CD14-positive monocyte (primary cell): ENCODE data around the gene CA10. TPM values are rescaled to one million over a fixed set of nuclear protein-coding genes. Genes with fewer than 3 reads are reported as not detected.

Source experiments
- DNase-seq, 3 donors: peaks; one replicate each; pipeline ENCODE4 v3.0.0-alpha.2; 2011 to 2022
- H2AFZ ChIP-seq: 2 replicates; pipeline ENCODE4 v1.6.0; 2012; ENCODE audit warnings: mild to moderate bottlenecking, low read depth, low read length, inconsistent platforms; ENCODE audit not compliant: insufficient read depth, poor library complexity, severe bottlenecking
- H3K27ac ChIP-seq, 2 donors: 1 replicate in 1 of 2; 2 replicates in 1 of 2; pipeline ENCODE4 v1.5.1; 2012 to 2013; ENCODE audit warnings: low read length in 2 of 2, control low read depth in 1 of 2, inconsistent platforms in 1 of 2, low read depth in 1 of 2, mild to moderate bottlenecking in 1 of 2
- H3K27me3 ChIP-seq, 2 donors: one replicate each; pipeline versions ENCODE4 v1.6.0 to v1.6.1; 2011 to 2013; ENCODE audit warnings: low read length in 2 of 2; ENCODE audit not compliant: control insufficient read depth in 2 of 2, insufficient read depth in 2 of 2
- H3K36me3 ChIP-seq, 2 donors: replicated peaks in 1 of 2; 1 replicate in 1 of 2; 2 replicates in 1 of 2; pipeline versions ENCODE4 v1.5.1 to v1.6.1; 2012 to 2013; ENCODE audit warnings: low read length in 2 of 2, control low read depth in 1 of 2, inconsistent platforms in 1 of 2, mild to moderate bottlenecking in 1 of 2; ENCODE audit not compliant: insufficient read depth in 2 of 2, control insufficient read depth in 1 of 2
- H3K4me1 ChIP-seq, 2 donors: 1 replicate in 1 of 2; 2 replicates in 1 of 2; pipeline versions ENCODE4 v1.5.1 to v1.6.1; 2012 to 2013; ENCODE audit warnings: low read length in 2 of 2, control low read depth in 1 of 2, inconsistent platforms in 1 of 2, mild to moderate bottlenecking in 1 of 2, moderate library complexity in 1 of 2; ENCODE audit not compliant: insufficient read depth in 2 of 2, control insufficient read depth in 1 of 2
- H3K4me2 ChIP-seq: replicated peaks from 2 replicates; pipeline ENCODE3; 2012; ENCODE audit warnings: low read length, moderate library complexity, mild to moderate bottlenecking; ENCODE audit not compliant: poor library complexity, severe bottlenecking; ENCODE audit errors: extremely low read depth
- H3K4me3 ChIP-seq, 3 experiments: fragments of 200-600 bp in 1 of 3; sonication (generic) in 1 of 3; replicated peaks in 1 of 3; 1 replicate in 2 of 3; 2 replicates in 1 of 3; pipeline ENCODE4 v1.5.1; 2011 to 2013; ENCODE audit warnings: low read length in 3 of 3, mild to moderate bottlenecking in 3 of 3, control low read depth in 2 of 3, low read depth in 2 of 3, inconsistent platforms in 1 of 3, moderate library complexity in 1 of 3
- H3K79me2 ChIP-seq: 2 replicates; pipeline ENCODE4 v1.6.0; 2012; ENCODE audit warnings: mild to moderate bottlenecking, control low read depth, inconsistent platforms, low read length, moderate library complexity; ENCODE audit not compliant: insufficient read depth
- H3K9ac ChIP-seq: 2 replicates; pipeline ENCODE4 v1.6.0; 2017; ENCODE audit warnings: low read length, mild to moderate bottlenecking; ENCODE audit not compliant: insufficient read depth, poor library complexity, severe bottlenecking
- H3K9me3 ChIP-seq, 2 donors: replicated peaks in 1 of 2; 1 replicate in 1 of 2; 2 replicates in 1 of 2; pipeline versions ENCODE4 v1.5.1 to v1.6.1; 2012 to 2013; ENCODE audit warnings: low read length in 2 of 2, control low read depth in 1 of 2; ENCODE audit not compliant: control insufficient read depth in 1 of 2, insufficient read depth in 1 of 2
- H4K20me1 ChIP-seq: 2 replicates; pipeline ENCODE4 v1.6.0; 2012; ENCODE audit warnings: mild to moderate bottlenecking, low read length, control low read depth, moderate library complexity; ENCODE audit not compliant: insufficient read depth
- H3K27ac Mint-ChIP-seq, 7 donors: one replicate each; pipeline ENCODE4 v1.8.0; 2020; ENCODE audit warnings: mild to moderate bottlenecking in 7 of 7, mixed read lengths in 7 of 7, moderate library complexity in 6 of 7, inconsistent platforms in 2 of 7
- H3K27me3 Mint-ChIP-seq, 3 donors: one replicate each; pipeline ENCODE4 v1.8.0; 2021 to 2022; ENCODE audit warnings: low read depth in 3 of 3, mild to moderate bottlenecking in 3 of 3, mixed read lengths in 3 of 3, moderate library complexity in 3 of 3, inconsistent platforms in 1 of 3
- H3K36me3 Mint-ChIP-seq, 2 donors: one replicate each; pipeline ENCODE4 v1.8.0; 2020; ENCODE audit warnings: mixed read lengths in 2 of 2, inconsistent platforms in 1 of 2, mild to moderate bottlenecking in 1 of 2
- H3K4me1 Mint-ChIP-seq: one replicate; pipeline ENCODE4 v1.8.0; 2020; ENCODE audit warnings: mild to moderate bottlenecking, mixed read lengths
- H3K4me3 Mint-ChIP-seq, 2 donors: one replicate each; pipeline ENCODE4 v1.8.0; 2020; ENCODE audit warnings: mild to moderate bottlenecking in 2 of 2, mixed read lengths in 2 of 2, moderate library complexity in 1 of 2
- H3K9me3 Mint-ChIP-seq, 7 donors: one replicate each; pipeline ENCODE4 v1.8.0; 2020 to 2022; ENCODE audit warnings: mixed read lengths in 7 of 7, mild to moderate bottlenecking in 6 of 7, moderate library complexity in 6 of 7, inconsistent platforms in 2 of 7
- CTCF ChIP-seq: fragments of 200-600 bp; IDR thresholded peaks from one replicate; pipeline ENCODE4 v1.8.0; 2022; ENCODE audit warnings: antibody characterized with exemption, mild to moderate bottlenecking
- WGBS: methylation state at CpG from one replicate; pipeline ENCODE4 v1.1.5; 2013; ENCODE audit warnings: missing lambda C conversion rate; ENCODE audit not compliant: insufficient coverage; 5-methylcytosine and 5-hydroxymethylcytosine counted together
- intact Hi-C, 2 donors: fragments of 100-400 bp; cut with micrococcal nuclease; formaldehyde crosslinking; loops; one replicate each; pipeline versions ENCODE4 v1.15.0 to v1.15.1; 2023
- polyA plus RNA-seq, 3 donors: library from polyadenylated mRNA; depleted of rRNA in 1 of 3; unstranded in 2 of 3; stranded (reverse) in 1 of 3; fragments of 300-500 nt in 2 of 3; fragments of >200 nt in 1 of 3; fragmentation: Illumina TruSeq in 2 of 3; gene quantifications; 1 replicate in 2 of 3; 2 replicates in 1 of 3; pipeline ENCODE4 v1.2.3, GENCODE V29; 2012 to 2021

CA10 gene
- polyA plus RNA-seq, 3 donors: not detected

GRCh38 chr17:51636291-51636690 is 522.2 kb downstream of the CA10 start:
- Mint-ChIP-seq H3K27me3 (peaks cover 1 to 7% (median 6%) of the 10 kb centered on the region in 3 donors), H3K4me3 (no peak overlapping the region), H3K36me3 (no peaks in the 10 kb centered on the region), H3K27ac (no peak overlapping the region), H3K9me3 (no peaks in the 10 kb centered on the region), H3K4me1 (no peaks in the 10 kb centered on the region)
- H2AFZ ChIP-seq: no peak overlapping the region
- H3K4me1 ChIP-seq: no peaks in the 10 kb centered on the region
- no peak for DNase-seq
- H3K4me2 ChIP-seq: no peak overlapping the region
- intact Hi-C loops: no loop called here
- H3K27ac ChIP-seq: no peak overlapping the region
- no peaks in the 10 kb centered on the region for H3K9me3 ChIP-seq
- no peak for TF ChIP-seq CTCF
- H3K4me3 ChIP-seq: no peak overlapping the region
- no peaks in the 10 kb centered on the region for H3K36me3 ChIP-seq
- H3K79me2 ChIP-seq: no peaks in the 10 kb centered on the region
- no peaks in the 10 kb centered on the region for H3K27me3 ChIP-seq
- WGBS: 84% methylated on average over 5 of the region's 5 CpGs
- no peak overlapping the region for H3K9ac ChIP-seq
- H4K20me1 ChIP-seq: no peaks in the 10 kb centered on the region

- Mint-ChIP-seq H3K4me3 (no peak overlapping the region), H3K36me3 (no peaks in the 10 kb centered on the region), H3K27ac (no peak overlapping the region), H3K27me3 (peaks cover 1 to 7% (median 5%) of the 10 kb centered on the region in 3 donors), H3K4me1 (no peaks in the 10 kb centered on the region), H3K9me3 (peaks cover 0 to 6% (median 3%) of the 10 kb centered on the region in 7 donors)
- no peaks in the 10 kb centered on the region for H3K27me3 ChIP-seq
- no peak overlapping the region for H3K4me3 ChIP-seq
- TF ChIP-seq CTCF: no peak
- H3K9ac ChIP-seq: no peak overlapping the region
- no peaks in the 10 kb centered on the region for H3K9me3 ChIP-seq
- no peak overlapping the region for H3K27ac ChIP-seq
- H3K79me2 ChIP-seq: no peaks in the 10 kb centered on the region
- H2AFZ ChIP-seq: no peak overlapping the region
- no peaks in the 10 kb centered on the region for H4K20me1 ChIP-seq
- no peaks in the 10 kb centered on the region for H3K4me1 ChIP-seq
- H3K36me3 ChIP-seq: no peaks in the 10 kb centered on the region
- H3K4me2 ChIP-seq: no peak overlapping the region
- 17% methylated on average over 4 of the region's 5 CpGs for WGBS
- no peak for DNase-seq
- intact Hi-C loops: no loop called here
Measured at GRCh38 chr17:51630101-51630671, 528.3 kb downstream of the CA10 start.
